NCI-H446 (cell line): ENCODE data around the gene CLEC4F.
A peak's percentile ranks its signal among the peaks of the same experiment; 100 is the strongest.

Experiments used
- DNase-seq, 2 experiments: peaks; one replicate each; lab custom pipeline; 2025; lab: John Stamatoyannopoulos, UW

Gene CLEC4F

DNA sequence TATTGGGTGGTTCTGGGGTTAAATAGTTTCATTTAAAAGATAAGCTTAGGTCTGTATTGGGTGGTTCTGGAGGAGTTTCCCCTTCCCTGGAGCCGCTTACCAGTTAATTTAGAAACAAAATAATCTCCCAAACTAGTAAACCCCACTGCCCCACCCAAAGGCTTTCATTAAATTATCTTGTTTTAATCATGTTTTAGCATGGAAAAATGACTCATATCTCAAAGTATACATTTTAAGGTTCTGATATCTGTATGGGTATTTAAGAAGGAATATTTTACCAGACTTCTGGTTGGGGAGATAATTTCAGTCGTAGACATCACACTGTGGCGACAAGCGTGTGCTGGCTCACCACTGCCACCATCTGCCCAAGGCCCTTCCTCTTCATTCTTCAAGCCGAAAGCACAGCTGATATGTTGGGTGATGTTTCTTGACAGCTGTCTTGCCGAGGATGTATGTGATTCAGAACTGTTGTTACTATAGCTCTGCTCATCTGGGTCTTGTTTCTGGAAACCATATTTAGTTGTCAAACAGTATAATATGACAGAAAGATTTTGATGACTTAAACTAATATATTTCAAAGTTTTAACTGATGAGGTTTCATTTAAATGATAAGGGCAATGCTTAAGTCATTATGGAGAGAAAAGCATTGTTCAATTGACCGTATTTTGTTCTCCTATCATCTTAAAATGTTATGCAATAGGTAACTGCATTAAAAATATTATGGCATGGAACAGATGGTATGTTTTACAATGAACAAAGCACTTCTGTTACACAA is 35.1 kb downstream of the CLEC4F start:
- DNase-seq, result peak in 1 of 2 experiments; percentile 46

DNA sequence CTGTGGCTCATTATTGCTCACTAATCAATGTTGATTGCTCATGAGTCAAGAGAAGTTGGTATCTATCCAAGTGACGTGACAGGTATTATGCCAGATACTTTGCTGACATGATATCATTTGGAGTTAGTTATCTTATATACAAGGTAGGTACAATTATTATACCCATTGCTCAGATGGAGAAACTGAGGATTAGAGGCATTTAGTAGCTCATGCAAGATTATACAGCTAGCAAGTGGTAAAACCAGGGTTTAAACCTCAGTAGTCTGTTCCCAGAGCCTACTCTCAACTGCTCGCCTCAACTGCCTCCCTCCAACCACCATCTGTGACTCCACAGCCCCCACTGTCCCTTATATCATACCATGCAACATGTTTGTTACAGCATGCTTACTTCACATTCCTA is 36.1 kb downstream of the CLEC4F start:
- no peak for DNase-seq

DNA sequence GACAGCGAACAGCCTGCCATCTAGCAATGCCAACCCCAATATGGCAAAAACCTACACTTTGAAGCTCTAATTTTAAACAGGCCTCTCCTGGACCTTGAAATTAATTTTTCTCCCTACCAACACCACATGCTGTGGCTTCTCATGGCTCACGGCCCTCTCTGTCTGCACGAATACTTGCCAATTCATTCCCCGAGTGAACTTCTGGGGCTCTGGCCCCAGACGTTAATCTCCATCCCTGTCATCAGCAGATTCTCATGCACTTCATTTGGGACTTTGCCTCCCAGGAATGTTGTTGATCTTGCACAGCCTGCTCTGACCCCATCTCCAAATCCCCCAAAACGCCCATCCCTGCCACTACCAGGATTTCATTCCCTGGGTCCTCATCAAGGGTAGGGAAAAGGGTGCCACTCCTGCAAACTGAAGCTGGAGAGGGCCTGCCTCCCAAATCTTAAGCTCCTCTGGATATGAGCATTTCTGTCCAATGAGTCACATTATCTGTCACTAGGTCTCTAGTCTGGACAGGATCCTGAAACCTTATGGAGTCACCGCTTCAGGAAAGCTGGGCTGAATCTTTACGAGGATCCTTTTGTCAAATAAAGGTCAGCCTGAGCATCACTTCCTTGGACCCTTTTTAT is 40.4 kb downstream of the CLEC4F start:
- no peak for DNase-seq

- DNase-seq, result no peak
These were observed 40.9 kb downstream of the CLEC4F start for GRCh38 chr2:70779491-70779890.

DNA sequence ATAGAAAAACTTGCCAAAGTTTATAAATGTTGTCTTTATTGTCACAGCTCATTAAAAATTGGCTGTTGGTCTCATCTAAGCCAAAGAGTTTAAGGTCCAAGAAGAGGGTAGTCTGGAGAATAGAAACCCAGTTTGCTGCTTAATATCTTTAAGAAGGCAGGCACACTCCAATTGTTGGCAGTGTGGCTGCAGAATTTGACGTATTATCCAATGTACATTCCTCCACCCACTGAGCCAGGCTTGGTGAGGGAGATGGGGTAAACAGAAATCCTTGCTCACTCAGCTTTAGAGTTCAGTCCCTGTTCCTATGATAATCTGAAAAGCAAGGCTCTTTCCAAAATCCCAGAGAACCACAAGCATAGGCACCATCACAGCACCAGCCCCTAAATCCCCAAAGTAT is 41.7 kb downstream of the CLEC4F start:
- DNase-seq, result no peak

DNA sequence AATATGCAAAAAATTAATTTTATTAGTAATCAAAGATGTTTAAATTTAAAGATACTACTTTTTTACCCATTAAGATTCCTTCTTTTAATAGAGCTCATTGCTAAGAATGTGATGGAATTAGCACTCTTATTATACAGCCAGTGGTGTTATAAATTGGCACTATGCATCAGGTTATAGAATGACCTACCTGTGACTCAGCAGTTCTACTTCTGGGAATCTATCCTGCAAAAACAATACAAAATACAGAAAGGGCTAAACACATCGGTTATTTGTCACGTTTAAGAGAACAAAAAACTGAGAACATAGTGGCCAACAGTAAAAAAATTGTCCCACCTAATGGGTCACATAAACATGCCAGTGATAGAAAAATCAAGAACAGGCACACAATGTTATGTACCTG is 42.9 kb downstream of the CLEC4F start:
- DNase-seq, result no peak

- DNase-seq, result no peak
These were observed 44.1 kb downstream of the CLEC4F start for GRCh38 chr2:70776266-70776665.

DNA sequence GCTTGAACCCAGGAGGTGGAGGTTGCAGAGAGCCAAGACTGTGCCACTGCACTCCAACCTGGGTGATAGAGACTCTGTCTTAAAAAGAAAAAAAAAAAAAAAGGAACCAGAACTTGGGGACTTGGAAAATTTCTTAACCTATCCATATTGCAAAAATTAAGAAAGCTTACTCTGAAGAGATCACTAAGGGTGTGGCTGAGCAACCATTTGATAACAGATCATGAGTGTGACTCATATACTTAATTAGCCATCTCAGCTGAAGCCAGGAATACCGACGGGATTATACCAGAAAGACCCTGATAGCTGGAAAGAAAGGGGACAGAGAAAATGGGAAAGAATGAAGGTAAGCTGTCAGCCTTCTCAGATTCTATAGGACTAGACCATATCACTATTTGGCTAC is 45.3 kb downstream of the CLEC4F start:
- DNase-seq, result no peak

DNA sequence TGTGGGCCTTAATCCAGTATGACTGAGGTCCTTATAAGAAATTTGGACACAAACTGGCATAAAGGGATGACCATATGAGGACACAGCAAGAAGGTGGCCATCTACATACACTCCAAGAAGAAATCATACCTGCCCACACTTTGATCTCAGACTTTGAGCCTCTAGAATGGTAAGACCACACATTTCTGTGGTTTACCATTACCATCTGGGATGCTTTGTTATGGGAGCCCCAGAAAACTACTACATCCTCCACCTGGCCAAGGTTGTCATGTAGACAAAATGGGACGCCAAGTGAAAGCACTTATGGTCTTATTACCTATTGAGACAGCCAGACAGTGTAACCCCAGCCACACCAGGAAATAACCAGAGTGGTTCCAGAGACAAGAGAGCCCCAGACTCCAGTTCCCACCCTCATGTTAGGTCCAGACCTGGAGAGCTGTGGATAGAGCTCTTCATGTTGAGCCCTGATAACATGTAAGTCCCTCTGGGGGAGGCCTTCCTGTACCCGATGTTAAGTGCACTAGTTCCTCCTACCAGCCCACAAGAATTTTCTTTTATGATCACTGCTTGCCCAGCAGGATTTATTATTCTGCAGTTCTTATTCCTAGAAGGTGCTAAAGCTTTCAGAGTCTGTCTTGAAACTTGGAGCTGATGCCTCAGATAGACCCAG is 47.8 kb downstream of the CLEC4F start:
- DNase-seq, result no peak

DNA sequence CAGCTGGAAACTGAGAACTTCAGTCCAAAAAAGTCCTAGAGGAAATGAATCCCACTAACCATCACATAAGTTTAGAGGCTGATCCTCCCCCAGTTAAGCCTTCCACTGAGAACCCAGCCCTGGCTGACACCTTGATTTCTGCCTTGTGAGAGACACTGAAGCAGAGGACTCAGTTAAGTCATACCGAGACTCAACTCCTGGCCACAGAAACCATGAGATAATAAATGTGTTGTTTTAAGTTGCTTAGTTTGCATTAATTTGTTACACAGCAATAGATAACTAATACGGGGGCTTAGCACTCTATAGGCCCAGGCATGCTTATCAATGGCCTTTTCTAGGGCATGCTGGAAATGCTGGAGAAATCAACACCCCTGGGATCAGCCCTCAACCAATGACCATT is 49.0 kb downstream of the CLEC4F start:
- no peak for DNase-seq

- DNase-seq, result no peak
These were observed 50.9 kb downstream of the CLEC4F start for GRCh38 chr2:70769450-70769849.

DNA sequence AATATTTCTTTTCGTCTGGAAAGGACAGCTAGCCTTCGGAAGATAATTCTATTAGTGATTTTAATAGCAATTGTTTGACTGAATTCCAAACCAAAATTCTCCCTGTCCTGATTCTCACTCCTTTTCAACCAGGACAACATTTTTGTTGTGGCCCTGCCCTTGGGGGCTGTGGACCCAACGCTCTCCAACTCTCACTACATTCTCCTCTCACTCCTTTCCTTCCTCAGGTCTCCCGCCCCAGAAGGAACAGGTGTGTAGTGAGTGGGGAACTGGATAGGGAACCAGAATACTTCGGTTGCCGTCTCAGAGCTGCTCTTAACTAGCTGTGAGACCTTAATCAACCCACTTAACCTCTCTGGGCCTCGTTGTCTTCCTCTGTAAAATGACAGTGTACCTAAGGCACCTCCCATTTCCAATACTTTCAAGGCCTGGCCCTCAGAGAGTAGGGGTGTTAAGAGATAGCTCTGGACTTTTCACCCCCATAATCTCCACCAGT is 51.8 kb downstream of the CLEC4F start:
- no peak for DNase-seq

DNA sequence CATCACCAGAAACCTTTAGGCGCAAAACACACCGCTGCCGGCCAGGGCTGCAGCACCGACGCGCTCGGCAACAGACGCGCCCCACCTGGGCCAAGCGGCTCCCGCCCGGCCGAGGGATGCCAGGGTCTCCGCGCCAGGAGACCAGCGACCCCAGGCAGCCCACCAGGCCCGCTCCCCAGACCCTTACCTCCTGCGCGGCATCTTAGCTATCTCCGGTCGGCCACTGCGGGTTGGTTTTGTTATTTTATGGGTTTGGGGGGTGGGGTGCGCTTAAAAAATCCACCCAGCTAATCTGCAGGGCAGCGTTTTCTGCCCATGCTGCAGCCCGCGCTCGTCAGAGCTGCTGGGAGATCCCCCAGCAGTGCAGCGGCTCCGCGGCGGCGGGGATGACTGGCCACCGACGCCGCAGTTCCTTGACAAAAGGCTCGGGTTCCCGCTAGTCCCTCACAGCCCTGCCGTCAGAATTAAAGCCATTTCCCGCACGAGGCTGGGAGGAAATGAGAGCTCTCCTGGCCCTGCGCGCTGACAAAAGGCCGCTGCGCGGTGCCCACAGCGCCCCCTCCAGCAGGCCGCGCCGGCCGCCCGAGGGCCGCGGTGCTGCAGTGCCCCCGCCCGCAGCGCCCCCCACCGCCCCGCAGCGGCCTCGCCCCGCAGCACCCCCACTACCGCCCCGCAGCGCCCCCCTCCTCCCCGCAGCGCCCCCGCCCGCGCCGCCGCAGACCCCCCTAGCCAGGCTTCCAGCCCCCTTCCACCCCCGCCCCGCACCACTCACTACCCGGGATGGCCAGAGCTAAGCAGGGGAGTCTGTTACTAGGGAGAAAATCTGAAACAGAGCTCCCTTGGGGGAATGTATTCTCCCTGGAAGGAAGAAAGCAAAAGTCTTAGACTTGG is 52.5 kb downstream of the CLEC4F start, which contains the start of gene ADD2:
Gene ADD2, minus strand, starts transcription at position 502 of the 891 bp plus-strand sequence. CDS start 61,792 bp downstream, outside the sequence.
- peak; percentile 21 to 69 for DNase-seq

DNA sequence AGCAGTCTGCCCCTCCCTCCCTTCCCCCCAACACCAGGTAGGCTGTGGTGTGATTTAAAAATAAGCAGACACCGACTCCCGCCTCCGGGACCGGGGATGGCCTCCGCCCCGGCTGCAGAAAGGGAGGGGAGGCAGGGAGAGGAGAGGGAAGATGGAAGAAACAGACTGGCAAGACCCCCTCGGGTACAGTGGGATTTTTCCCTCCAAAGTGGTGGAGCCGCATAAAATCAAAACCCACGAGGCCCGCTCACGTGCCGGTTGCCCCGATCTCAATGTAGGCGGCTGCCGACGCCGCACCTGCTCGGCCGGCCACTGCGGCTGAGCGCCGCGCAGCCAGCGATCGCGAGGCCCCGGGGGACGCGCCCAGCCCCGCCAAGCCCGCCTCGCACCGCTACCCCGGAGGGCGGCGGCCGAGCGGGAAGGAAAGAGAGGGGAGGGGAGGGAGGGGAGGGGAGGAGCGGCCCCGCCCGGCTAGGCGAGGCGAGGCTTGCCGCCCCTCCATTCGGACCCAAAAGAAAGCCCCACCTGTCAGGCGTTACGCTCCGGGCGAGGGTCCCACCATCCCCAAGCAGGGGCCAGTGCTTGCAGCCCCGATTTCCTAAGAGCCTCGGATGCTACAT is 53.2 kb downstream of the CLEC4F start:
- peak in 1 of 2 experiments; percentile 53 for DNase-seq

DNA sequence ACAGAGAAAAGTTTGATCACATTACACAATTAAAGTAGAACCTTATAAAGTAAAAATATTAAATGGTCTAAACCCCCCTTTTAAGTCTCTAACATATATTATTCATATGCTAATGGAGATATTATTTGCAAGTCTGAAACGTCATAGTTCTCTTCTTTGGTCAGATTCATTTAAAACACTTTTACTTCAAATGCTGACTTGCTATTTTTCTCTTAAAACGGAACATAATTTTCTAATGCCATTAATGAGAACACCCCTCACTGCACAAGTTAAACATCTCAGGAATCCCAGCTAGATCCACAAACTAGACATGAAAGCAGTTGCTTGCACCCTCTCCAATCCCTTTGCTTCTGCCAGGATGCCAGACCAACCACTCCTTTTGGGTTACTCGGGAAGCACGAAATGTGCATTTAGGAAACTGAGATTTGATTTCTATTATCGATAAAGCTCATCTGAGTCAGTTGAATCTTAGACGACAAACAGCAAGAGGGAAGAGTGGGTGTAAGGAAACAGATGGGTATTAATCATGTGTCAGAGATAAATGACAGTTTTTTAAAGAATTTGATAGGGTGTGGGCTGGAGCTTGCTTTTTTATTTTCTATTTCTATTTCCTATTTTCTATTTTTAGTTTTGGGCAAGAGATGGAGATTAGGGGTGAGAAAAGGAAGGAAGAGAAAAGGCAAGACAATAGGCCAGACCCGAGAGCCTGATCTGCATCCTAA is 53.9 kb downstream of the CLEC4F start:
- DNase-seq, result no peak

DNA sequence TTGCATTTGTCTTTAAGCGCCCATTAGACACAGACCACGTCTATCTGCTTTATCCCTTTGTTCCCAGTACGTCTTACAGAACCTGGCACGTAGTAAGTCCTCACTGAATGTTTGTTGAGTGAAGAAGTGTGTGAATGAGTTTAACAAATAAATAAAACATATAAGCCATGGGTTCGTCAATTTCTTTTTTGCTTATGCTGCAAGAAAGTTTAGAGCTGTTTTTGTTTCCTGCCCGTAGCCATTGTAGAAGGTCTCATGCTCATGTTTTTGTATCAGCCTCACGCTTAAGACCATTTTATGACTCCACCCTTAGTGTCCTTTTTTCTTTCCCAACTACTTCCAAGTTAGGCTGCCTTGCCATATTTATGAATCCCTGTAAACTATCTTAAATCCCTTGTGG is 54.9 kb downstream of the CLEC4F start:
- DNase-seq, result no peak

DNA sequence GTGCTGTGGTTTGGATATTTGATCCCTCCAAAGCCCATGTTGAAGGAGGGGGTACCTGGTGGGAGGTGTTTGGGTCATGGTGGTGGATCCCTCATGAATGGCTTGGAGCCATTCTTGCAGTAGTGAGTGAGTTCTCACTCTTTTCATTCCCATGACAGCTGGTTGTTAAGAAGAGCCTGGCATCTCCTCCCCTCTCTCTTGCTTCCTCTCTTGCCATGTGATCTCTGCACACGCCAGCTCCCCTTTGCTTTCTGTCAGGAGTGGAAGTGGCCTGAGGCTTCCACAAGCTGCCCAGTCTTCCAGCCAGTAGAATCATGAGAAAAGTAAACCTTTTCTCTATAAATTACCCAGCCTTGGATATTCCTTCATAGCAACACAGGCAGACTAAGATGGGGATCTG is 61.0 kb downstream of the CLEC4F start:
- peak in 1 of 2 experiments; percentile 7 for DNase-seq
